ENCODE measurements around the gene OR51M1. TPM values are rescaled to one million over a fixed set of nuclear protein-coding genes. Genes with fewer than 3 reads are reported as not detected.

The OR51M1 gene
- total RNA-seq, 1 donor from 2014 or later = not detected

GRCh38 chr11:5339771-5340322, 43.8 kb upstream of the OR51M1 start:
- no peak for DNase-seq (ENCODE audit: low read depth)
- Mint-ChIP-seq H3K4me3 (ENCODE audit: unreplicated experiment) (no peak overlapping the region), H3K27ac (ENCODE audit: unreplicated experiment) (no peak overlapping the region), H3K27me3 (ENCODE audit: low read depth, unreplicated experiment) (no peaks in the 10 kb centered on the region), H3K36me3 (ENCODE audit: low read depth, unreplicated experiment) (peaks cover 2% of the 10 kb centered on the region), H3K4me1 (ENCODE audit: low read depth, unreplicated experiment) (peaks cover 2% of the 10 kb centered on the region), H3K9me3 (ENCODE audit: unreplicated experiment) (peaks cover 2% of the 10 kb centered on the region)
- Histone ChIP-seq H3K4me3 (ENCODE audit: insufficient read depth, low read depth, low read length) (no peak overlapping the region), H3K36me3 (ENCODE audit: insufficient read depth, low read length) (no peaks in the 10 kb centered on the region), H3K4me1 (ENCODE audit: insufficient read depth, low read length) (no peaks in the 10 kb centered on the region), H2AFZ (ENCODE audit: low read depth, low read length) (no peak overlapping the region), H3K9ac (ENCODE audit: low read length) (no peak overlapping the region), H3K9me3 (ENCODE audit: insufficient read depth, low read depth, low read length) (no peaks in the 10 kb centered on the region), H3K27me3 (ENCODE audit: insufficient read depth, low read length) (no peaks in the 10 kb centered on the region), H3K4me2 (ENCODE audit: low read length) (no peak overlapping the region), H3K27ac (ENCODE audit: low read depth, low read length) (no peak overlapping the region), H3K79me2 (ENCODE audit: insufficient read depth, low read length) (no peaks in the 10 kb centered on the region), H4K20me1 (ENCODE audit: insufficient read depth, low read length) (no peaks in the 10 kb centered on the region)
- no peak for FAIRE-seq
- TF ChIP-seq EZH2 (IDR thresholded peaks at IDR 0.05; ENCODE audit: insufficient read depth, low read length) = no peak
- no peak for TF ChIP-seq CTCF (IDR thresholded peaks at IDR 0.05; ENCODE audit: insufficient read depth, low read depth, low read length)

GRCh38 chr11:5343474-5344335, 39.9 kb upstream of the OR51M1 start, which contains the start of gene OR51B5:
OR51B5 (minus strand) TSS chr11:5343524; CDS start chr11:5343524, 0 bp downstream.
- H3K27me3 Mint-ChIP-seq (ENCODE audit: low read depth, unreplicated experiment) = peaks cover 6% of the 10 kb centered on the region
- peak; percentile 18 for DNase-seq (ENCODE audit: low read depth)
- no peak within 1 kb of the TSS for H2AFZ ChIP-seq (ENCODE audit: low read depth, low read length)

More at GRCh38 chr11:5343474-5344335, 39.9 kb upstream of the OR51M1 start, which contains the start of gene OR51B5:
- Mint-ChIP-seq H3K36me3 (ENCODE audit: low read depth, unreplicated experiment) (peaks cover 2% of the 10 kb centered on the region), H3K9me3 (ENCODE audit: unreplicated experiment) (no peaks in the 10 kb centered on the region), H3K4me1 (ENCODE audit: low read depth, unreplicated experiment) (no peaks in the 10 kb centered on the region), H3K4me3 (ENCODE audit: unreplicated experiment) (no peak within 1 kb of the TSS), H3K27ac (ENCODE audit: unreplicated experiment) (no peak within 1 kb of the TSS)
- no peaks in the 10 kb centered on the region for H3K79me2 ChIP-seq (ENCODE audit: insufficient read depth, low read length)
- H3K4me1 ChIP-seq (ENCODE audit: insufficient read depth, low read length) = no peaks in the 10 kb centered on the region
- H4K20me1 ChIP-seq (ENCODE audit: insufficient read depth, low read length) = no peaks in the 10 kb centered on the region
- no peaks in the 10 kb centered on the region for H3K9me3 ChIP-seq (ENCODE audit: insufficient read depth, low read depth, low read length)
- H3K36me3 ChIP-seq (ENCODE audit: insufficient read depth, low read length) = no peaks in the 10 kb centered on the region
- no peaks in the 10 kb centered on the region for H3K27me3 ChIP-seq (ENCODE audit: insufficient read depth, low read length)
- no peak within 1 kb of the TSS for H3K4me2 ChIP-seq (ENCODE audit: low read length)
- peak within 1 kb of the TSS; percentile 27 for H3K9ac ChIP-seq (ENCODE audit: low read length)
- TF ChIP-seq EZH2 (IDR thresholded peaks at IDR 0.05; ENCODE audit: insufficient read depth, low read length) (no peak), CTCF (IDR thresholded peaks at IDR 0.05; ENCODE audit: insufficient read depth, low read depth, low read length) (no peak)
- peak within 1 kb of the TSS; percentile 39 for H3K27ac ChIP-seq (ENCODE audit: low read depth, low read length)
- no peak for FAIRE-seq
- no peak within 1 kb of the TSS for H3K4me3 ChIP-seq (ENCODE audit: insufficient read depth, low read depth, low read length)

All from astrocyte (in vitro differentiated cells and primary cell).